ENCODE results near the gene SKIL. TPM values are rescaled to one million over a fixed set of nuclear protein-coding genes. Genes with fewer than 3 reads are reported as not detected.

The SKIL gene
- total RNA-seq, 1 experiment from 2014 or later, result 15.1 TPM

GRCh38 chr3:170331143-170331542 lies 26.4 kb upstream of the SKIL start (continued):
- TF ChIP-seq CTCF (IDR thresholded peaks at IDR 0.05 in 2 of 3, conservative IDR thresholded peaks at IDR 0.05 in 1 of 3; ENCODE audit: borderline replicate concordance in 1 of 3, insufficient read depth in 1 of 3, low read depth in 2 of 3, low read length in 2 of 3) (no peak), CEBPB (IDR thresholded peaks at IDR 0.05; ENCODE audit: low read depth) (no peak), SIN3A (IDR thresholded peaks at IDR 0.05; ENCODE audit: low read depth) (no peak), ZBTB33 (IDR thresholded peaks at IDR 0.05; ENCODE audit: extremely low read depth, insufficient replicate concordance, low read length) (no peak), EZH2phosphoT487 (IDR thresholded peaks at IDR 0.05; ENCODE audit: borderline replicate concordance) (no peak)

DNA sequence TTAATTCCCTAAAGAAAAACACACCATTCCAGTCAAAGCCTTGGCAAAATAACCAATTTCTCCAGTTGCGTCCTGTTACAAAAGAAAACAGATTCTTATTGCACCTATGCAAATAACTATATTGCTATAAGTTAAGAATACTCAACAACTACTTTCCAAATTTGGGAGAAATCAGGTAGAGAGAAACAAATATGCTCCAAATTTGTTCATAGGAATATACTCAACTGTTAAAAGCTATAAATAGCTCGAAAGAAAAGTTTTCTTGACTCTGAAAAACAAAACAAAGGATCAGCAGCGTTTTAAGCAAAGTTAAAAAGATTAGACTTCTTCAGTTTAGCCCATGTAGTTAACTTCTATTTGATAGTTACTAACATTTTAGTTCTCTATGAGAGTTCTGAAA lies 20.1 kb upstream of the SKIL start:
- Histone ChIP-seq H3K9me3 (ENCODE audit: control insufficient read depth in 1 of 2, insufficient read depth in 1 of 2, low read depth in 1 of 2, low read length in 2 of 2) (peaks cover 4 to 5% of the 10 kb centered on the region in 2 experiments; a peak in 2 of 4 replicates), H3K9me2 (ENCODE audit: insufficient read depth) (no peaks in the 10 kb centered on the region), H3K36me3 (ENCODE audit: control insufficient read depth in 1 of 2, insufficient read depth in 2 of 2, low read length in 2 of 2) (no peaks in the 10 kb centered on the region), H2AFZ (ENCODE audit: low read depth, low read length, poor library complexity, severe bottlenecking) (no peak overlapping the region), H3K4me3 (replicated peaks in 1 of 2; ENCODE audit: low read depth in 1 of 2, low read length in 2 of 2) (no peak overlapping the region), H3K4me1 (ENCODE audit: control insufficient read depth in 1 of 2, insufficient read depth in 2 of 2, low read length in 2 of 2) (peaks cover 4 to 9% of the 10 kb centered on the region in 2 experiments; a peak in 3 of 4 replicates), H3K79me2 (ENCODE audit: insufficient read depth, low read length) (no peaks in the 10 kb centered on the region), H3K9ac (ENCODE audit: low read length) (no peak overlapping the region), H4K20me1 (ENCODE audit: insufficient read depth) (no peaks in the 10 kb centered on the region), H3K27me3 (ENCODE audit: insufficient read depth, low read length) (no peaks in the 10 kb centered on the region), H3K27ac (ENCODE audit: low read depth, low read length) (no peak overlapping the region), H3K4me2 (ENCODE audit: low read length) (no peak overlapping the region)
- no TSS peak for BruUV-seq (replicated peaks)
- ChIA-PET CTCF (no interaction called here), RAD21 (ENCODE audit: low non-redundant PET in 1 of 2, low total read pairs in 2 of 2, uncharacterized antibody in 2 of 2, unreplicated experiment in 2 of 2) (no interaction called here), POLR2A (no interaction called here)
- ATAC-seq (no peak), DNase-seq (ENCODE audit: low read depth, low spot score) (no peak)
- TF ChIP-seq CEBPB (IDR thresholded peaks at IDR 0.05; ENCODE audit: low read depth) (no peak), YY1 (IDR thresholded peaks at IDR 0.05; ENCODE audit: extremely low read depth, insufficient replicate concordance, low read depth, low read length) (no peak), POLR2A (IDR thresholded peaks at IDR 0.05; ENCODE audit: borderline replicate concordance, extremely low read depth, insufficient read depth, insufficient read length) (no peak), FOSL1 (IDR thresholded peaks at IDR 0.05; ENCODE audit: low read depth) (no peak), EGR1 (IDR thresholded peaks at IDR 0.05; ENCODE audit: low read depth) (no peak), ZFX (IDR thresholded peaks at IDR 0.05) (no peak), EZH2phosphoT487 (IDR thresholded peaks at IDR 0.05; ENCODE audit: borderline replicate concordance) (no peak), CTCF (IDR thresholded peaks at IDR 0.05 in 2 of 3, conservative IDR thresholded peaks at IDR 0.05 in 1 of 3; ENCODE audit: borderline replicate concordance in 1 of 3, insufficient read depth in 1 of 3, low read depth in 2 of 3, low read length in 2 of 3) (no peak), TCF7L2 (IDR thresholded peaks at IDR 0.05; ENCODE audit: borderline replicate concordance, extremely low read depth, insufficient read depth, insufficient read length) (no peak), POLR2AphosphoS5 (IDR thresholded peaks at IDR 0.05; ENCODE audit: low read depth, low read length) (no peak), ELF1 (IDR thresholded peaks at IDR 0.05; ENCODE audit: borderline replicate concordance, low read depth) (no peak), EZH2 (IDR thresholded peaks at IDR 0.05) (no peak), RAD21 (IDR thresholded peaks at IDR 0.05; ENCODE audit: low read depth) (no peak), SIN3A (IDR thresholded peaks at IDR 0.05; ENCODE audit: low read depth) (no peak)
- TF ChIP-seq, protein P1, sequence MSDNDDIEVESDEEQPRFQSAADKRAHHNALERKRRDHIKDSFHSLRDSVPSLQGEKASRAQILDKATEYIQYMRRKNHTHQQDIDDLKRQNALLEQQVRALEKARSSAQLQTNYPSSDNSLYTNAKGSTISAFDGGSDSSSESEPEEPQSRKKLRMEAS (IDR thresholded peaks at IDR 0.05), result no peak
- intact Hi-C loops (cut with micrococcal nuclease), result no loop called here
